Mucosa of stomach (tissue), 1 donor: ENCODE data around the gene WFDC11.

ENCODE experiments used
- H3K27me3 ChIP-seq: one replicate; pipeline ENCODE4 v1.7.0; 2013; ENCODE audit warnings: mild to moderate bottlenecking, low read length; ENCODE audit not compliant: control insufficient read depth, insufficient read depth
- H3K36me3 ChIP-seq: one replicate; pipeline ENCODE4 v1.7.0; 2013; ENCODE audit warnings: low read length; ENCODE audit not compliant: control insufficient read depth, insufficient read depth
- H3K4me1 ChIP-seq: one replicate; pipeline ENCODE4 v1.7.0; 2013; ENCODE audit warnings: mild to moderate bottlenecking, low read length; ENCODE audit not compliant: control insufficient read depth, insufficient read depth
- H3K4me3 ChIP-seq: one replicate; pipeline ENCODE4 v1.7.0; 2013; ENCODE audit warnings: low read length
- H3K9ac ChIP-seq: one replicate; pipeline ENCODE4 v1.7.0; 2013; ENCODE audit warnings: mild to moderate bottlenecking, low read length, moderate library complexity
- H3K9me3 ChIP-seq: one replicate; pipeline ENCODE4 v1.7.0; 2013; ENCODE audit warnings: mild to moderate bottlenecking, low read length, moderate library complexity; ENCODE audit not compliant: control insufficient read depth
- donor health status: Pancreatic carcinoma.

The WFDC11 gene

DNA sequence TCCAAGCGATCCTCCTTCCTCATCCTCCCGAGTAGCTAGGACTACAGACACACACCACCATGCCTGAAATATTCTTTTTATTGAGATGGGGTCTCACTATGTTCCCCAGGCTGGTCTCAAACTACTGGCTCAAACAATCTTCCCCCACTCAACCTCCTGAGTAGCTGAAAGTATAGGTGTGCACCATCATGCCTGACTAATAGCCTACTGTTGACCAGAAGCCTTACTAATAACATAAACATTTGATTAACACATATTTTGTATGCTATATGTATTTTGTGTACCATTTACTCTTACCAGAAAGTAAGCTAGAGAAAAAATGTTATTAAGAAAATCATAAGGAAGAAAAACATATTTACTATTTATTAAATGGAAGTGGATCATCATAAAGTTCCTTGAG lies 52.4 kb downstream of the WFDC11 start:
- H3K4me3 ChIP-seq: no peak overlapping the region
- no peaks in the 10 kb centered on the region for H3K9me3 ChIP-seq
- no peaks in the 10 kb centered on the region for H3K27me3 ChIP-seq
- H3K4me1 ChIP-seq: no peaks in the 10 kb centered on the region
- H3K36me3 ChIP-seq: no peaks in the 10 kb centered on the region
- no peak overlapping the region for H3K9ac ChIP-seq

DNA sequence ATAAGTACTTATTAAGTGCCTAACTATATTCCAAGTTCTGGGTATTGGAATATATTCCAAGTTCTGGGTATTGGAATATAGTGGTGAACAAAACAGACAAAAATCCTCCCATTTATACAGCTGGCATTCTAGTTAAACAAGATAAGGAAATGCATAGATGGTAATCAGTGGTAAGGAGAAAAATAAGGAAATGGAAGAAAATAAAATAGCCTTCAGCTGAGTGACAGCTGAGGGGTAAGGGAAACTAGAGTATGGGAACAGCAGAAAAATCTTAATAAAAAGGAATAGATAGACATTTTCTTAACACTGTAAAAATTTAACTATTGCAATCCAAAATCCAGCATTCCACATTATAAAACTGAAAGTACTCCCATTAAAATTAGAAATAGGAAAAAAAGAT lies 57.7 kb downstream of the WFDC11 start:
- H3K36me3 ChIP-seq: no peaks in the 10 kb centered on the region
- H3K4me1 ChIP-seq: no peaks in the 10 kb centered on the region
- H3K9ac ChIP-seq: no peak overlapping the region
- H3K27me3 ChIP-seq: no peaks in the 10 kb centered on the region
- H3K9me3 ChIP-seq: no peaks in the 10 kb centered on the region
- H3K4me3 ChIP-seq: no peak overlapping the region

DNA sequence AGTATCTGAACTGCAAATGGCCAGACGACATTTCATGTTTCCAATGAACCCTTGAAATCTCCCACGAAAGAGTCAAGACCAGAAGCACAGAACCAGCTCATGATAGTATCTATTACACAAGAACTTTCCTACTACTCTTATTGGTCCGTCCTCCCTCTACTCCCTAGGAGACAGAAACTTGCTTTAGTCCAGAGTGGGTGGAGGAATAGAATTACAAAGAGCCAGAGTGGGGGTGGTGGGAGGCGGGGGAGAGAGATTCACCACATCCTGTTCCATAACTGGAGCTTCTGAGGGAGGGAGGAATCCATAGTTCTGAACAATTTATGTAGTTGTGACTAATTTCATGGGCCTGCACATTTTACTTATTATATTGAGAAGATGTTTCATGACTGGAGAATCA lies 59.0 kb downstream of the WFDC11 start:
- no peaks in the 10 kb centered on the region for H3K27me3 ChIP-seq
- H3K36me3 ChIP-seq: no peaks in the 10 kb centered on the region
- no peak overlapping the region for H3K9ac ChIP-seq
- H3K9me3 ChIP-seq: no peaks in the 10 kb centered on the region
- H3K4me3 ChIP-seq: no peak overlapping the region
- no peaks in the 10 kb centered on the region for H3K4me1 ChIP-seq

GRCh38 chr20:45607810-45608209 lies 62.2 kb downstream of the WFDC11 start:
- H3K36me3 ChIP-seq: no peaks in the 10 kb centered on the region
- H3K9ac ChIP-seq: no peak overlapping the region
- no peaks in the 10 kb centered on the region for H3K27me3 ChIP-seq
- H3K9me3 ChIP-seq: no peaks in the 10 kb centered on the region
- H3K4me1 ChIP-seq: no peaks in the 10 kb centered on the region
- H3K4me3 ChIP-seq: no peak overlapping the region
